Hippocampal formation (tissue), 2 donors: ENCODE measurements around the gene HTN3.
"Not testable (repeated sequence)": the region's sequence is repeated elsewhere in the genome, so short reads cannot be mapped to it uniquely, and the experiment has no call there.

ENCODE experiments used
- DNase-seq, 2 donors: peaks; one replicate each; lab custom pipeline; 2025; lab: John Stamatoyannopoulos, UW

The HTN3 gene

DNA sequence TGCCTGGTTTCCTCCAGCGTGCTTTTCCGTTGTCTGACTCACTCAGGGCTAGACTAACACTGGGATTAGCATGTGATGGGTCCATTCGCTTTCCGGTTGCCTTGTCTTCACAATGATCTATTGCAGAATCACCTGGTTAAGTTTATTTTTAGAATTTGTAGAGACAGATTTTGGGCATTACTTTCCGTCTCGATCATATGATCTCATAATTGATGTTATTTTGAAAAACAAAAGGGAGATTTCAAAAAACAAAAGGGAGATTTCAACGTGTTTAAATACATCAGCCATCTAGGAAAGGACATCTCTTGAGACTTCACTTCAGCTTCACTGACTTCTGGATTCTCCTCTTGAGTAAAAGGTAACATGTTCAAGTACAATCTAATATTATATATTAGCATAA, at the start of gene HTN3:
Gene HTN3, plus strand, starts transcription at position 301 of the 400 bp plus-strand sequence. CDS start 2,282 bp downstream, outside the sequence.
- DNase-seq: not testable (repeated sequence)

DNA sequence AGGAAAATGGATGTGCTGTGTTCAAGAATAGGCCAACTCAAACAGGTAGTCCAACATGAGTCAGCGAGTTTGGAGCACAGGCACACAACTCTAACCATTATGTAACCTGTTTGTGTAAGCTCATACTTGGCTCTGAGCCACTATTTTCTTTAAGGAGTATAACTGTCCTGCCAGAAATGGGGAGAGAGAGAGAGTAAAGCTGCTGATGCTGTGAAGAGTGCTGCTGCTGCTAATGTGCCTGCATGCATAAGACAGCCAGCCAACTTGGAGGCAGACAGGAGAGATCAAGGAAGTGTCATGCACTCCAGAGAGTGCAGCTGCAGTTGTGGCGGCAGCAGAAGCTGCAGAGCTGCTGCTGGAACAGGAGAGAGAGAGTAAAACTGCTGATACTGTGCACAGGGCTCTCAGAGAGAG, 44.2 kb upstream of the HTN3 start:
- peak in 1 of 2 donors; percentile 2 for DNase-seq

DNA sequence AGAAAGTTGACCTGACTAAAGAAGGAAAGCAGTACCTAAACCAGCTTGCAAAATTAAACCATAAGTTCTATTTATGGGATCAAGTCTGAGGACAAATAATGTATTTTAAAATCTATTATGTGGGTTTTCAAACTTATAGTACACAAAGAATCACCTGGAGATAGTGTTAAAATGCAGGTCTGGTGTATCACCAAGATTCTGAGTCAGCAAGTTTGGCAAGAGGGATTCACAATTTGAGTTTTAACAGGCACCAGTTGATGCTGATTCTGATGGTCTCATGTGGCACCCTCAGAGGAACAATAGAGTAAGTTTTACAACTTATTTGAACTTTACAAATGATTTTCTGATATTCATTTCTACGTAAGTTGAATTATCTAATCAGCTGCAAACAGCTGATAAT, 41.6 kb upstream of the HTN3 start:
- DNase-seq: no peak

DNA sequence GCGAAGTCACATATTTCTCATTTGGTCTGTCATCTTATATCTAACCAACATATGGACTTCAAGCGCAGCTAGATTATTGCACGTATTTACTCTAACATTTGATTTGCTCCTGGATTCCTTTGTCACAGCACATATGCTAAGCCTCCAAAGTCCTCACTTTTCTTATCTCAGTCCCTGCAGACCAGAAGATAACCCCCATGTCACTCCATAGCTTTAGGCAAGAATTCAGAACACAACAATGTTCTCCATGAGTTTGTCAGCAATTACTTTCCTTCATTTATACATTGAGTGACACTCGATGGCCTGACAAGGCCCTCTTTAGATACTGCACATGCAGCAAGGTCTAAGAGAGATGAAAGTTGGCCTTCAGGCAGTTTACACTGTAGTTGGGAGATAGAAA, 37.2 kb upstream of the HTN3 start:
- DNase-seq: no peak

DNA sequence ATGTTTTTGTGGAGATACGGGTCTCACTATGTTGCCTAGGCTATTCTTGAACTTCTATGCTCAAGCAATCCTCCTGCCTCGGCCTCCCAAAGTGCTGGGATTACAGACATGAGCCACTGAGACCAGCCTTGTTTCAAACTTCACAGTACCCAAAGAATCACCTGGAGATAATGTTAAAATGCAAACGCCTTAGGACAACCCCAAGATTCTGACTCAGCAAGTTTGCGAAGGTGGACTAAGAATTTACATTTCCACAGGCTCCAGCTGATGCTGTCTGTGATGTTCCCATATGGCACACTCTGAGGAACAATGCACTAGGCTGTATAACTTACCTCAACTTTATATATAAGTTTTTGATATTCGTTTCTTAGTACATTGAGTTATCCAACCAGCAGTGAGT, 33.5 kb upstream of the HTN3 start:
- no peak for DNase-seq

DNA sequence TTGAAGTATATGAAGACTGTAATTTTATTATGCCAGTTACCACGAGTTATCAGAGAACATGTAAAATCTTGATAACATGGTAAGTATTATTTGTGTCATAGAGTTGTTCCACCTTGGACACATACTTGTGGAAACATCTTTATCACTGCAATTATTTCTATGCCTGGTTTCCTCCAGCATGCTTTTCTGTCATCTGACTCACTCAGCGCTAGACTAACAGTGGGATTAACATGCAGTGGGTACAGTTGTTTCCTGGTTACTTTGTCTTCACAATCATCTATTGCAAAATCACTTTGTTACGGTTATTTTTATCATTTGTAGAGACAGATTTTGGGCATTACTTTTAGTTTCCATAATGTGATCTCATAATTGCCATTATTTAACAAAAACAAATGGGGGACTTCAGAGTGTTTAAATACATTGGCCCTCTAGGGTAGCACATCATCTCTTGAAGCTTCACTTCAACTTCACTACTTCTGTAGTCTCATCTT, 32.7 kb upstream of the HTN3 start, which contains the start of gene STATH:
Gene STATH, plus strand, starts transcription at position 441 of the 491 bp plus-strand sequence. CDS start 2,472 bp downstream, outside the sequence.
- DNase-seq: no peak

DNA sequence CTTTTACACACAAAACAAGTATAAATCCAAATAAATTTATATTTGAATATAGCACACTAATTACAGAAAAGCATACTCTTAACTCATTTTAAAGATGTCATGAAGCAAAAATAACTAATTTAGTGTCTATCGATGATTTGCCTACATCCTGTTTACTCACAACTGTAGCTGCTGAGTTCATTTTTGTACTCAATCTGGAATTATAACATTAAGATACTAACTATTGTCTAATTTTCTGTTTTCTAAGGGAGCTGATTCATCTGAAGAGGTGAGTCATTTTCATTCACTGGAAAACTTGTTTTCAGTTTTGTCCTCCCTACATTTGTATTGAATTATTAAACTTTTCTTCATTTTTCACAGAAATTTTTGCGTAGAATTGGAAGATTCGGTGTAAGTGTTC, 28.8 kb upstream of the HTN3 start:
- DNase-seq: no peak

DNA sequence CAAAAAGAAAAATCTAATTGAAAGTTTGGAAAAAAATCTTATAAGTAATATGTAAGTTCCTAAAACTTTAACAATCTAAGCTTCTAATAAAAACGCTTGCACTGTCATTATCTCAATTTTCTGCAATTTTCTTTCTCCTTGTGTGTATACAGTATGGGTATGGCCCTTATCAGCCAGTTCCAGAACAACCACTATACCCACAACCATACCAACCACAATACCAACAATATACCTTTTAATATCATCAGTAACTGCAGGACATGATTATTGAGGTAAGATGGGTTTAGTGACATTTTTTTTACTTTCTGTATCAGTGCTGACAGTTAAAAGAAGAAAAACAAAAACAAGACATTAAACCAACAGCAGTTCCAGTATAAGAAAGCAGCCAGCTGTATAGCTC, 27.5 kb upstream of the HTN3 start:
- DNase-seq: no peak

DNA sequence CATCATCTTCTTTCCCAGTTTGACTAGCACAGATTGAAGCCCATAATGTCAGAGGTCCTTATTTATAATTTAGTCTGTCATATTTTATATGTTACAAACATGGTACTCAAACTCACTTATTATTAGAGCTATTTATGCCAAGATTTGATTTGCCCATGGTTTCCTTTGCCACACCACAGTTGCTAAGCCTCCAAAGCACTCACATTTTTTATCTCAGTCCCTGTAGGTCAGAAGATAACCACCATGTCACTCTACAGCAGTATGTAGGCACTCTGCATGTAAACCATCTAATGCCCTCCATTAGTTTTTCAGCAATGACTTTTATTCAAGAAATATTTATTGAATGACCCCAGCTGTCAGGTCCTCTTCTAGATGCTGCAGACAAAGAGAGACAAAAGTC, 25.8 kb upstream of the HTN3 start:
- no peak for DNase-seq

DNA sequence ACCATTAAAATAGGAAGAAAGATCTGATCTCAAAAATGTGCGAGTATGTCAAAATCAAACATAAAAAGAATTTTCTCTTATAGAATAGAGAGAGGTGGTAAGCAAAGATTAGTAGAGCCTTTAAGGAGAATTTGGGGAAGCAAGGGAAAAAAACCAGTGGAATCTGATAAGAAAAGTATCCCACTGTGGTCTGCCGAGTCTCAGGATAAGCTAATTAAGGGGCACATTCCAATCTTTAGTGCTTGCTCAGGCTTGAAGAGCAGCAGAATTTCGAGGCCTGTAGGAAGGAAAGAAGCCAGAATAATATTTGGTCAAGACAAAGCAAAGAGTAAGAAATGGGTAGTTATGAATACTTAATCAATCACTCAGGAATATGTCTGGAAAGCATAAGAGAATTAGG, 19.5 kb upstream of the HTN3 start:
- no peak for DNase-seq

DNA sequence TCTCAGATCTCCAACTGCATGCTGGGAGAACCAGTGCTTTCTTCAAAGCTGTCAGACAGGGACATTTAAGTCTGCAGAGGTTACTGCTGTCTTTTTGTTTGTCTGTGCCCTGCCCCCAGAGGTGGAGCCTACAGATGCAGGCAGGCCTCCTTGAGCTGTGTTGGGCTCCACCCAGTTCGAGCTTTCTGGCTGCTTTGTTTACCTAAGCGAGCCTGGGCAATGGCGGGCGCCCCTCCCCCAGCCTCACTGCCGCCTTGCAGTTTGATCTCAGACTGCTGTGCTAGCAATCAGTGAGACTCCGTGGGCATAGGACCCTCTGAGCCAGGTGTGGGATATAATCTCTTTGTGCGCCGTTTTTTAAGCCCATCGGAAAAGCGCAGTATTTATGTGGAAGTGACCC, 9.3 kb upstream of the HTN3 start:
- DNase-seq: not testable (repeated sequence)

DNA sequence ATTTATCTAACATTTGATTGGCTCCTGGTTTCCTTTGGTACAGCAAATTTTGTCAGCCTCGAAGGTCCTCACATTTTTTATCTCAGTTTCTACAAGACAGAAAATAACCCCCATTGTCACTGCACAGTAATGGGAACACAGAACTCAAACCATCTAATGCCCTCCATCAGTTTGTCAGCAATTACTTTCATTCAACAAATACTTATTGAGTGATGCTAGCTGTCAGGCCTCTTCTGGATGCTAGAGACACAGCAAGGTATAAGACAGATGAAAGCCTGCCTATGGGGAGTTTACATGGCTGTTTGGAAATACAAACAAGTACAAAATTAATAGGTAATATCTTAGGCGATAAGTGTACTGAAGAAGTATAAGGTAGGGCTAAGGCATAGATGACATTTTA, 5.0 kb upstream of the HTN3 start:
- no peak for DNase-seq

DNA sequence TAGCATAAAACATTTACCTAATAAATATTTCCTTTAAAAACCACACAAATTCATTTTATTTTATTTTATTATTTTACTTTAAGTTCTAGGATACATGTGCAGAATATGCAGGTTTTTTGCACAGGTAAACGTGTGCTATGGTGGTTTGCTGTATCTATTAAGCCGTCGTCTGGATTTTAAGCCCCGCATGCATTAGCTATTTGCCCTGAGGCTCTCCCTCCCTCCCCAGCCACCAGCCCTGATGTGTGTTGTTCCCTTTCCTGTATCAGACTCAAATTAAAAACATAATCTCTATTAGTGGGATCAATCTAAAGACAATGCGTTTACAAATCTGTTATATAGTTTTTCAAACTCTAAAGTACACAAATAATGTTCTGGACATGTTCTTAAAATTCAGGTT, 1.2 kb upstream of the HTN3 start:
- DNase-seq: no peak

DNA sequence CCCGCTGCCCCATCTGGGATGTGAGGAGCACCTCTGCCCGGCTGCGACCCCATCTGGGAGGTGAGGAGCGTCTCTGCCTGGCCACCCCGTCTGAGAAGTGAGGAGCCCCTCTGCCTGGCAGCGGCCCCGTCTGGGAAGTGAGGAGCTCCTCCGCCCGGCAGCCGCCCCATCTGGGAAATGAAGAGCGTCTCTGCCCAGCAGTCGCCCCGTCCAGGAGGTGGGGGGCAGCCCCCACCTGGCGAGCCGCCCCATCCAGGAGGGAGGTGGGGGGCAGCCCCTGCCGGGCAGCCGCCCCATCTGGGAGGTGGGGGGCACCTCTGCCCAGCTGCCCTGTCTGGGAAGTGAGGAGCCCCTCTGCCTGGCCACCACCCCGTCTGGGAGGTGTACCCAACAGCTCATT, 9.3 kb downstream of the HTN3 start:
- DNase-seq: not testable (repeated sequence)

DNA sequence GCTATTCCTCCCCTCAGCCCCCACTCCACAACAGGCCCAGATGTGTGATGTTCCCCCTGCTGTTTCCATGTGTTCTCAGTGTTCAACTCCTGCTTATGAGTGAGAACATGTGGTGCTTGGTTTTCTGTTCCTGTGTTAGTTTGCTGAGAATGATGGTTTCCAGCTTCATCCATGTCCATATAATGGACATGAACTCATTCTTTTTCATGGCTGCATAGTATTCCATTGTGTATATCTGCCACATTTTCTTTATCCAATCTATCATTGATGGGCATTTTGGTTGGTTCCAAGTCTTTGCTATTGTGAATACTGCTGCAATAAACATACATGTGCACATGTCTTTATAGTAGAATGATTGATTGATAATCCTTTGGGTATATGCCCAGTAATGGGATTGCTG, 11.7 kb downstream of the HTN3 start:
- not testable (repeated sequence) for DNase-seq

DNA sequence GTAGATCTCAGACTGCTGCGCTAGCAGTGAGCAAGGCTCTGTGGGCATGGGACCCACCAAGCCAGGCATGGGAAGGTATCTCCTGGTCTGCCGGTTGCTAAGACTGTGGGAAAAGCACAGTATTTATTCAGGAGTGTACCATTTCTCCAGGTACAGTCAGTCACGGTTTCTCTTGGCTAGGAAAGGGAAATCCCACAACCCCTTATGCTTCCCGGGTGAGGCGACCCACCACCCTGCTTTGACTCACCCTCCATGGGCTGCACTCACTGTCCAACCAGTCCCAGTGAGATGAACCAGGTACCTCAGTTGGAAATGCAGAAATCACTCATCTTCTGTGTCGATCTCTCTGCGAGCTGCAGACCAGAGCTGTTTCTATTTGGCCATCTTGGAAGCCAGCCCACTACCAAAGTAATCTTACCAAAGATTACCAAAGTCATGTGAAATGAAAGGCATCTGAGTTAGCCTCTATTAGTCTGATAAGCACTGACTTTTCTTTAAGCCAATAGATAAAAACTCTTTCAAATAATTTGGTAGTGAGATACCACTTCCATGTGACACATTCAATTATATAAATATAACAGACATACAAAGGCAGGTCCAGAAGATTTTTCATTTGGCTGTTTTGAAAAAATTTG, 13.5 kb downstream of the HTN3 start:
- no peak for DNase-seq

DNA sequence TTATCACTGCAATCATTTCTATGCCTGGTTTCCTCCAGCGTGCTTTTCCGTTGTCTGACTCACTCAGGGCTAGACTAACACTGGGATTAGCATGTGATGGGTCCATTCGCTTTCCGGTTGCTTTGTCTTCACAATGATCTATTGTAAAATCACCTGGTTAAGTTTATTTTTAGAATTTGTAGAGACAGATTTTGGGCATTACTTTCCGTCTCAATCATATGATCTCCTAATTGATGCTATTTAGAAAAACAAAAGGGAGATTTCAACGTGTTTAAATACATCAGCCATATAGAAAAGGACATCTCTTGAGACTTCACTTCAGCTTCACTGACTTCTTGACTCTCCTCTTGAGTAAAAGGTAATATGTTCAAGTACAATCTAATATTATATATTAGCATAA, 21.9 kb downstream of the HTN3 start, which contains the start of gene HTN1:
Gene HTN1, plus strand, starts transcription at position 301 of the 400 bp plus-strand sequence. CDS start 2,639 bp downstream, outside the sequence.
- DNase-seq: not testable (repeated sequence)

DNA sequence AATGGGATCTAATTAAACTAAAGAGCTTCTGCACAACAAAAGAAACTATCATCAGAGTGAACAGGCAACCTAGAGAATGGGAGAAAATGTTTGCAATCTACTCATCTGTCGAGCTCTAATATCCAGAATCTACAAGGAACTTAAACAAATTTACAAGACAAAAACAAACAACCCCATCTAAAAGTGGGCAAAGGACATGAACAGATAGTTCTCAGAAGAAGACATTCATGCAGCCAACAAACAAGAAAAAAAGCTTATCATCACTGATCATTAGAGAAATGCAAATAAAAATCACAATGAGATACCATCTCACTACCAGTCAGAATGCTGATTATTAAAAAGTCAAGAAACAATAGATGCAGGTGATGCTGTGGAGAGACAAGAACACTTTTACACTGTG, 28.3 kb downstream of the HTN3 start:
- not testable (repeated sequence) for DNase-seq

DNA sequence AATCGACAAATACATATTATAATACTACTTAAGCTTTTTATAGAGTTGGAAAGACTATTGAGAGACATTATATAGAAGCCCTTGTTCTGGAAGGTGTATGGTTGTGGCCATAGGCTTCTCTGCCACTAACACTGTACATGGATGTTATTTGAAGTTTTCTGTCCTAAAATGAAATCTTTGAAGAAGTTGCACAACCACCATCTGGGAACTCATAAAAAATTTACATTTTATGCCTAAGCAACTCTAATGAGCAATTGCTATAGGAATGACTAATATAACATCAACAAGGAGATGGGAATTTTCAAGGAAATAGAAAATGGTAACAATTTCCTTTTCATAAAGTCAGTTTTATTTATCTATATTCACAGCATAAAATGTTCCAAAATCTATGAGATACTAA, 29.4 kb downstream of the HTN3 start:
- no peak for DNase-seq

DNA sequence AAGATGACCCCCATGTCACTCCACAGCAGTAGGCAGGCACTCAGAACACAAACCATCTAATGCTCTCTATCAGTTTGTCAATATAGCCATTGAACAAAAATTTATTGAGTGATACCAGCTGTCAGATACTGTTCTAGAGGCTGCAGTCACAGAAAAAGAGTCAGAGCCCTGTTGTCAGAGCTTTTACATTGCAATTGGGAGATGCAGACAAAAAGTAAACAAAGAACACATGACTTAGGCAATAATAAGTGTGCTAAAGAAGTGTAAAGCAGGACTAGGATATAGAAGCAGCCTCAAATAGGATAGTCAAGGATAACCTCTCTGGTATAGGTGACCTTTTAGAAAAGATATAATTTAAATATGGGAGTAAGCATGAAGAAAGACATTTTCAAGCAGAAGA, 30.9 kb downstream of the HTN3 start:
- no peak for DNase-seq

DNA sequence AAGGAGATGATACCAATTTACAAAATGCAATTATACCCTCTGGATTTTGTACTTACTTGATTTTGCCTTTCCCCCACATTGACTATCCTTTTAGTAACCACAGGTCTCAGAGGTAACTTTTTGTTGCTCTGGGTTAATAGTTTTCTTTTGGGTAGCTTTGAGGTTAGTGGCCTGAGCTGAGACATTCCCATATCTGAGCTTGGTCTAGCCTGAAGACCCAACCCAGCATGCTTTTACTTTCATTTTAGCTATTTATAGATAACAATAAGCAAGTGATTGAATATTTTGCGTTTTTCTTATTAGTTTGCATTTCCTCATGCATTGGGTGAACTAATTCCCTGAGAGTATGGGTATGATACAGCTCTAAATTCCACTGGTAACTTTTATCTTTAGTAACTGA, 33.7 kb downstream of the HTN3 start:
- no peak for DNase-seq

DNA sequence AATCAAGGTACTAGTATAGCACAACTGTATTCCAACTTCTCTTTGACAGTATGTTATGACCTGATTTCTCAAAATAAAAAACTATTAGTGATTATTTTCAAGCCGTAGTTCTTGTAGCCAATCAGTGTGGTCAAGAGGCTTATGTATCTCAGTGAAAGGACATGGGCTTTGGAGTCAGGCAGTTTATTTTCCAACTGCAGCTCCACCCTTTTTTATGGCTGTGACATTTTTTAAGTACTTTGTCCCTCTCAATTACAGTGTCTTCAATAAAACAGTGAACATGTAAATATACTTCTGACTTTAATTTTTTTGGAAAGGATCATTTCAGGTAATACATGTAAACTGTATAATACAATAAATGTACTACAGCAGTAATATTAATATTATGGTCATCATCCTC, 51.9 kb downstream of the HTN3 start:
- DNase-seq: no peak
